ENCODE data around the gene GLP2R.
"Not testable (repeated sequence)": the region's sequence is repeated elsewhere in the genome, so short reads cannot be mapped to it uniquely, and the experiment has no call there.

DNA sequence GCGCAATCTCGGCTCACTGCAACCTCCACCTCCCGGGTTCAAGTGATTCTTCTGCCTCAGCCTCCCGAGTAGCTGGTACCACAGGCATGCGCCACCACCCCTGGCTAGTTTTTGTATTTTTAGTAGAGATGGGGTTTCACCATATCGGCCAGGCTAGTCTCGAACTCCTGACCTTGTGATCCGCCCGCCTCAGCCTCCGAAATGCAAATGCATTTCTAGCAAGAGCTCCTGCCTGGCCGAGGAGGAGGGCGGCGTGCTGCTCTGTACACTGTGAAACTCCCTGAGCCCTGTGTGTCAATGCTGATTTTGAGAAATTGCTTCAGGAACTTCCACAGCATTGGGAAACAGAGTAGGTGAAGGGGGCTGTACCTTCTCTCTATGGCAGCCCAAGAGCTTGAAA is 95.5 kb downstream of the GLP2R start:
- TF ChIP-seq, protein P1, sequence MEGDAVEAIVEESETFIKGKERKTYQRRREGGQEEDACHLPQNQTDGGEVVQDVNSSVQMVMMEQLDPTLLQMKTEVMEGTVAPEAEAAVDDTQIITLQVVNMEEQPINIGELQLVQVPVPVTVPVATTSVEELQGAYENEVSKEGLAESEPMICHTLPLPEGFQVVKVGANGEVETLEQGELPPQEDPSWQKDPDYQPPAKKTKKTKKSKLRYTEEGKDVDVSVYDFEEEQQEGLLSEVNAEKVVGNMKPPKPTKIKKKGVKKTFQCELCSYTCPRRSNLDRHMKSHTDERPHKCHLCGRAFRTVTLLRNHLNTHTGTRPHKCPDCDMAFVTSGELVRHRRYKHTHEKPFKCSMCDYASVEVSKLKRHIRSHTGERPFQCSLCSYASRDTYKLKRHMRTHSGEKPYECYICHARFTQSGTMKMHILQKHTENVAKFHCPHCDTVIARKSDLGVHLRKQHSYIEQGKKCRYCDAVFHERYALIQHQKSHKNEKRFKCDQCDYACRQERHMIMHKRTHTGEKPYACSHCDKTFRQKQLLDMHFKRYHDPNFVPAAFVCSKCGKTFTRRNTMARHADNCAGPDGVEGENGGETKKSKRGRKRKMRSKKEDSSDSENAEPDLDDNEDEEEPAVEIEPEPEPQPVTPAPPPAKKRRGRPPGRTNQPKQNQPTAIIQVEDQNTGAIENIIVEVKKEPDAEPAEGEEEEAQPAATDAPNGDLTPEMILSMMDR (conservative IDR thresholded peaks at IDR 0.05; ENCODE audit: low read length), result not testable (repeated sequence)
- TF ChIP-seq EZH2phosphoT487 (IDR thresholded peaks at IDR 0.05; ENCODE audit: borderline replicate concordance, low read depth, low read length), result not testable (repeated sequence)
